GM12875 (cell line): Measurements from ENCODE around the gene CYP4A11.
A peak's percentile ranks its signal among the peaks of the same experiment; 100 is the strongest.
"Not testable (repeated sequence)": the region's sequence is repeated elsewhere in the genome, so short reads cannot be mapped to it uniquely, and the experiment has no call there.

ENCODE experiments used
- H3K4me3 ChIP-seq: one replicate; pipeline ENCODE4 v1.5.1; 2011; ENCODE audit warnings: low read depth, low read length, control low read depth
- TF ChIP-seq, protein P1 (sequence below): IDR thresholded peaks from 2 replicates; pipeline ENCODE4 v1.5.1; 2011; ENCODE audit warnings: low read depth, mild to moderate bottlenecking, control low read depth, inconsistent platforms, low read length, moderate library complexity, borderline replicate concordance; ENCODE audit not compliant: insufficient read depth

CYP4A11 gene, protein sequence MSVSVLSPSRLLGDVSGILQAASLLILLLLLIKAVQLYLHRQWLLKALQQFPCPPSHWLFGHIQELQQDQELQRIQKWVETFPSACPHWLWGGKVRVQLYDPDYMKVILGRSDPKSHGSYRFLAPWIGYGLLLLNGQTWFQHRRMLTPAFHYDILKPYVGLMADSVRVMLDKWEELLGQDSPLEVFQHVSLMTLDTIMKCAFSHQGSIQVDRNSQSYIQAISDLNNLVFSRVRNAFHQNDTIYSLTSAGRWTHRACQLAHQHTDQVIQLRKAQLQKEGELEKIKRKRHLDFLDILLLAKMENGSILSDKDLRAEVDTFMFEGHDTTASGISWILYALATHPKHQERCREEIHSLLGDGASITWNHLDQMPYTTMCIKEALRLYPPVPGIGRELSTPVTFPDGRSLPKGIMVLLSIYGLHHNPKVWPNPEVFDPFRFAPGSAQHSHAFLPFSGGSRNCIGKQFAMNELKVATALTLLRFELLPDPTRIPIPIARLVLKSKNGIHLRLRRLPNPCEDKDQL

GRCh38 chr1:46941135-46941694 lies at the start of gene CYP4A11:
Gene CYP4A11 (minus strand): TSS chr1:46941476. CDS start chr1:46941433, 43 bp downstream.
- TF ChIP-seq, protein P1, sequence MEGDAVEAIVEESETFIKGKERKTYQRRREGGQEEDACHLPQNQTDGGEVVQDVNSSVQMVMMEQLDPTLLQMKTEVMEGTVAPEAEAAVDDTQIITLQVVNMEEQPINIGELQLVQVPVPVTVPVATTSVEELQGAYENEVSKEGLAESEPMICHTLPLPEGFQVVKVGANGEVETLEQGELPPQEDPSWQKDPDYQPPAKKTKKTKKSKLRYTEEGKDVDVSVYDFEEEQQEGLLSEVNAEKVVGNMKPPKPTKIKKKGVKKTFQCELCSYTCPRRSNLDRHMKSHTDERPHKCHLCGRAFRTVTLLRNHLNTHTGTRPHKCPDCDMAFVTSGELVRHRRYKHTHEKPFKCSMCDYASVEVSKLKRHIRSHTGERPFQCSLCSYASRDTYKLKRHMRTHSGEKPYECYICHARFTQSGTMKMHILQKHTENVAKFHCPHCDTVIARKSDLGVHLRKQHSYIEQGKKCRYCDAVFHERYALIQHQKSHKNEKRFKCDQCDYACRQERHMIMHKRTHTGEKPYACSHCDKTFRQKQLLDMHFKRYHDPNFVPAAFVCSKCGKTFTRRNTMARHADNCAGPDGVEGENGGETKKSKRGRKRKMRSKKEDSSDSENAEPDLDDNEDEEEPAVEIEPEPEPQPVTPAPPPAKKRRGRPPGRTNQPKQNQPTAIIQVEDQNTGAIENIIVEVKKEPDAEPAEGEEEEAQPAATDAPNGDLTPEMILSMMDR, result no peak

GRCh38 chr1:46990541-46990940 lies 49.3 kb upstream of the CYP4A11 start:
- not testable (repeated sequence) for H3K4me3 ChIP-seq

More at GRCh38 chr1:46941135-46941694, at the start of gene CYP4A11:
- H3K4me3 ChIP-seq, result no peak within 1 kb of the TSS

- TF ChIP-seq, protein P1, result no peak
- H3K4me3 ChIP-seq, result no peak overlapping the region
These were observed 42.7 kb upstream of the CYP4A11 start for GRCh38 chr1:46983830-46984586.

GRCh38 chr1:46983166-46983829 lies 42.0 kb upstream of the CYP4A11 start:
- H3K4me3 ChIP-seq, result no peak overlapping the region
- TF ChIP-seq, protein P1, result no peak

GRCh38 chr1:46969014-46969619 lies 27.8 kb upstream of the CYP4A11 start:
- H3K4me3 ChIP-seq, result no peak overlapping the region
- TF ChIP-seq, protein P1, result 0 out of 2 replicates have a peak, but pooled peaks have one; percentile 16

- H3K4me3 ChIP-seq, result not testable (repeated sequence)
These were observed 21.0 kb upstream of the CYP4A11 start for GRCh38 chr1:46962272-46962671.

DNA sequence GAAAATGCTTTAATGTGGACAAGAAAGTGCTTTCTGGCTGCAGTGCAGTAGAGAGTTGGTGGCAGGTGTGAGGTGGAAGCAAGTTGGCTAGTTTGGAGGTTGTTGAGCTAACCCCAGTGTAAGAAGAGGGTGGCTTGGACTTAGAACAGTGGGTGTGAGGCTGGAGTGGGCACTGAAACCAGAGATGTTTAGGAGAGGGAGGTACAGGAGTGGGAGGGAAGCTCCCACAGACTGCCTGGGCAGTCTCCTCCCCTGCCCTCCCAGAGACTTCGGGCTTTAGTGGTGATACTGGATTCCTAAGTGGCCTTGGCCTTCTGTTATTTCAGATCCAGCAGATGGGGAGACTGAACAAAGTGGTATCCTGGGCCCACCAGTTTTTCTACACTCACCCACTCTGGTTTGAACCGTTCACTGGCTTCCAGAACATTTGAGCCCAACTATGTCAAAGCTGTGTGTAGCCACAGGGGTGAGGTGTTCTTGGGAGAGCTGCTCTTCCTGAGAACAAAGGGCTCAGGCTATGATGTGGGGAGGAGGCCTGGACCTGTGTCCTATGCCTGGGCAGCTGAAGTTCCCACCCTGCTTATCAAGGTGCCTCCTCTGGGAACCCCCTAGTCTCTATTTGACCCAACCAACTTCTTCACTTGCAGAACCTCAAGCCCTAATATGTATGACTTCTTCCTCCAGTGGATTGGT lies 19.9 kb upstream of the CYP4A11 start:
- TF ChIP-seq, protein P1, result no peak
- H3K4me3 ChIP-seq, result no peak overlapping the region
